GM12878 (cell line): ENCODE data around the gene LMF2. TPM values are rescaled to one million over a fixed set of nuclear protein-coding genes. Genes with fewer than 3 reads are reported as not detected.

ENCODE experiments used
- BHLHE40 ChIP-seq, 2 experiments: fragments of 450-650 bp in 1 of 2; IDR thresholded peaks; 2 replicates each; pipeline ENCODE4 v1.6.1; 2011 to 2017; ENCODE audit warnings: low read depth in 2 of 2, borderline replicate concordance in 1 of 2, improper control_type of control experiment in 1 of 2, low read length in 1 of 2, mild to moderate bottlenecking in 1 of 2
- CEBPB ChIP-seq, 2 experiments: fragments of 150-350 bp in 1 of 2; IDR thresholded peaks; 2 replicates each; pipeline ENCODE4 v1.6.1; 2012 to 2014; ENCODE audit warnings: low read depth in 2 of 2, low read length in 2 of 2, borderline replicate concordance in 1 of 2, inconsistent platforms in 1 of 2
- CREB1 ChIP-seq: IDR thresholded peaks from 2 replicates; pipeline ENCODE4 v1.6.1; 2012; ENCODE audit warnings: low read depth, mild to moderate bottlenecking, inconsistent platforms
- E2F8 ChIP-seq: fragments of 450-650 bp; IDR thresholded peaks from 2 replicates; pipeline ENCODE4 v1.6.1; 2018; ENCODE audit warnings: mild to moderate bottlenecking, low read depth, moderate library complexity; ENCODE audit not compliant: partially characterized antibody
- EP300 ChIP-seq, 2 experiments: fragments of 150-350 bp in 1 of 2; IDR thresholded peaks; 2 replicates each; pipeline ENCODE4 v1.6.1; 2011 to 2012; ENCODE audit warnings: low read depth in 2 of 2, low read length in 2 of 2, borderline replicate concordance in 1 of 2, improper control_type of control experiment in 1 of 2, inconsistent platforms in 1 of 2; ENCODE audit not compliant: control insufficient read depth in 1 of 2
- ESRRA ChIP-seq: IDR thresholded peaks from 2 replicates; pipeline ENCODE4 v1.6.1; 2012; ENCODE audit warnings: mild to moderate bottlenecking, low read length, improper control_type of control experiment
- ETV6 ChIP-seq, 2 experiments: fragments of 450-650 bp in 1 of 2; IDR thresholded peaks in 1 of 2; conservative IDR thresholded peaks in 1 of 2; 2 replicates each; pipeline ENCODE4 v1.6.1; 2014; ENCODE audit warnings: antibody characterized with exemption in 1 of 2, borderline replicate concordance in 1 of 2, low read depth in 1 of 2, mild to moderate bottlenecking in 1 of 2, moderate library complexity in 1 of 2
- KAT2A ChIP-seq: conservative IDR thresholded peaks from 2 replicates; pipeline ENCODE4 v1.6.1; 2011; ENCODE audit warnings: low read depth, low read length; ENCODE audit not compliant: control insufficient read depth
- KLF5 ChIP-seq: fragments of 450-650 bp; IDR thresholded peaks from 2 replicates; pipeline ENCODE4 v1.6.1; 2014; ENCODE audit warnings: mild to moderate bottlenecking; ENCODE audit not compliant: partially characterized antibody
- MLLT1 ChIP-seq: fragments of 450-650 bp; IDR thresholded peaks from 2 replicates; pipeline ENCODE4 v1.6.1; 2016; ENCODE audit warnings: mild to moderate bottlenecking
- MXI1 ChIP-seq: fragments of 150-350 bp; IDR thresholded peaks from 2 replicates; pipeline ENCODE4 v1.6.1; 2011; ENCODE audit warnings: low read depth, mild to moderate bottlenecking, inconsistent platforms, low read length, improper control_type of control experiment
- NBN ChIP-seq: fragments of 450-650 bp; IDR thresholded peaks from 2 replicates; pipeline ENCODE4 v1.6.1; 2016
- PRDM15 ChIP-seq: fragments of 450-650 bp; formaldehyde crosslinking; IDR thresholded peaks from 2 replicates; pipeline ENCODE4 v1.4.0; 2020; ENCODE audit warnings: mild to moderate bottlenecking, moderate library complexity
- SREBF1 ChIP-seq: IDR thresholded peaks from 2 replicates; pipeline ENCODE4 v1.6.1; 2012; ENCODE audit warnings: mild to moderate bottlenecking, low read length
- SREBF2 ChIP-seq: IDR thresholded peaks from 2 replicates; pipeline ENCODE4 v1.6.1; 2012; ENCODE audit warnings: mild to moderate bottlenecking, low read length
- USF1 ChIP-seq: IDR thresholded peaks from 2 replicates; pipeline ENCODE4 v1.6.1; 2011; ENCODE audit warnings: borderline replicate concordance, low read depth, mild to moderate bottlenecking, moderate library complexity, mixed read lengths, low read length; ENCODE audit not compliant: insufficient read depth; ENCODE audit errors: extremely low read length
- USF2 ChIP-seq: IDR thresholded peaks from 2 replicates; pipeline ENCODE4 v1.6.1; 2011; ENCODE audit warnings: low read depth, low read length, improper control_type of control experiment, borderline replicate concordance
- YY1 ChIP-seq: IDR thresholded peaks from 2 replicates; pipeline ENCODE4 v1.6.1; 2011; ENCODE audit warnings: low read depth, mild to moderate bottlenecking, low read length
- ZZZ3 ChIP-seq: IDR thresholded peaks from 2 replicates; pipeline ENCODE4 v1.6.1; 2011; ENCODE audit warnings: low read depth; ENCODE audit not compliant: control insufficient read depth, insufficient read length
- polyA plus RNA-seq, 11 experiments: library from polyadenylated mRNA; depleted of rRNA in 4 of 11; unstranded in 6 of 11; stranded (reverse) in 5 of 11; fragments of >200 nt; fragmentation: Nextera tagmentation in 4 of 11; fragmentation: Illumina TruSeq in 1 of 11; extraction: Ambion mirVana in 4 of 11; extraction: Trizol in 1 of 11; gene quantifications; 1 replicate in 1 of 11; 2 replicates in 10 of 11; pipeline versions ENCODE4 v1.2.1 to v1.2.3, GENCODE V29; 2011 to 2016; ENCODE audit warnings: inconsistent platforms in 2 of 11, missing spikeins in 2 of 11, low read depth in 1 of 11
- total RNA-seq, 4 experiments: library from RNA; depleted of rRNA in 3 of 4; stranded (reverse); fragments of >200 nt in 3 of 4; fragmentation: Illumina TruSeq in 1 of 4; extraction: Trizol in 1 of 4; gene quantifications; 2 replicates each; pipeline versions ENCODE4 v1.2.1 to v1.2.3, GENCODE V29; 2013 to 2021

LMF2 gene
- total and polyA plus RNA-seq, 10 of the 15 experiments (the other 5 are each of a cell fraction or from before 2014, with no cell fraction given), result 0.08 to 57.5 (median 21.2) TPM

GRCh38 chr22:50542416-50542927 is 35.0 kb upstream of the LMF2 start (continued):
- TF ChIP-seq PRDM15 (CRISPR knock-in tag) (no peak), BHLHE40 (IDR thresholded peaks at IDR 0.05; ENCODE audit: borderline replicate concordance in 1 of 2, low read depth in 2 of 2, low read length in 1 of 2) (peak; percentile 93 to 94), SREBF1 (no peak), MXI1 (no peak), EP300 (IDR thresholded peaks at IDR 0.05; ENCODE audit: borderline replicate concordance in 1 of 2, control insufficient read depth in 1 of 2, low read depth in 2 of 2, low read length in 2 of 2) (peak; percentile 65 to 74; a peak in 3 of 4 replicates), USF2 (no peak), KAT2A (no peak), YY1 (peak; percentile 88), CEBPB (IDR thresholded peaks at IDR 0.05; ENCODE audit: borderline replicate concordance in 1 of 2, low read depth in 2 of 2, low read length in 2 of 2) (no peak), ESRRA (no peak), KLF5 (no peak), NBN (peak; percentile 89), E2F8 (no peak), ZZZ3 (no peak), MLLT1 (peak; percentile 66), ETV6 (conservative IDR thresholded peaks at IDR 0.05 in 1 of 2, IDR thresholded peaks at IDR 0.05 in 1 of 2; ENCODE audit: borderline replicate concordance in 1 of 2, low read depth in 1 of 2) (peak in 1 of 2 experiments; percentile 79; a peak in 2 of 4 replicates), USF1 (no peak), CREB1 (peak; percentile 87), SREBF2 (no peak)
